ENCODE data around the gene TAF4.

DNA sequence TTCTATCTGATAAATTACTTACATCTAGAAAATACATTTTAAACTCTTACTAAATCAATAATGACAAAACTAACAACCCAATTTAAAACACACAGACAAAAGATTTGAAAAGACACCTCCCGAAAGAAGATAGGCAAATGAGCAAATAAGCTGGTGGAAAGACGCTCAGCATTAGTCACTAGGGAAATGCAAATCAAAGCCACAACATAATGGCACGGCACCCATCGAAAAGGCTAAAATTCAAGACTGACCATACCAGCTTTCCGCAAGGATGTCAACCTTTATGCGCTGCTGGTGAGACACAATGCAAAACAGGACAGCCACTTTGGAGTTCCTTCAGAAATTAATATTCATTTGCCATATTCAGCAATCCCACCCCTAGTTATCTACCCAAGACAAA, 25.9 kb downstream of the TAF4 start:
- TF ChIP-seq, protein P1, sequence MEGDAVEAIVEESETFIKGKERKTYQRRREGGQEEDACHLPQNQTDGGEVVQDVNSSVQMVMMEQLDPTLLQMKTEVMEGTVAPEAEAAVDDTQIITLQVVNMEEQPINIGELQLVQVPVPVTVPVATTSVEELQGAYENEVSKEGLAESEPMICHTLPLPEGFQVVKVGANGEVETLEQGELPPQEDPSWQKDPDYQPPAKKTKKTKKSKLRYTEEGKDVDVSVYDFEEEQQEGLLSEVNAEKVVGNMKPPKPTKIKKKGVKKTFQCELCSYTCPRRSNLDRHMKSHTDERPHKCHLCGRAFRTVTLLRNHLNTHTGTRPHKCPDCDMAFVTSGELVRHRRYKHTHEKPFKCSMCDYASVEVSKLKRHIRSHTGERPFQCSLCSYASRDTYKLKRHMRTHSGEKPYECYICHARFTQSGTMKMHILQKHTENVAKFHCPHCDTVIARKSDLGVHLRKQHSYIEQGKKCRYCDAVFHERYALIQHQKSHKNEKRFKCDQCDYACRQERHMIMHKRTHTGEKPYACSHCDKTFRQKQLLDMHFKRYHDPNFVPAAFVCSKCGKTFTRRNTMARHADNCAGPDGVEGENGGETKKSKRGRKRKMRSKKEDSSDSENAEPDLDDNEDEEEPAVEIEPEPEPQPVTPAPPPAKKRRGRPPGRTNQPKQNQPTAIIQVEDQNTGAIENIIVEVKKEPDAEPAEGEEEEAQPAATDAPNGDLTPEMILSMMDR (IDR thresholded peaks at IDR 0.05): no peak
- no peak for TF ChIP-seq POLR2A (IDR thresholded peaks at IDR 0.05)
